HL-60 (cell line): ENCODE results near the gene NEU4.

Experiments used
- DNase-seq, 2 experiments: peaks; one replicate each; pipeline ENCODE4 v3.0.0-alpha.2; 2010 to 2020; ENCODE audit warnings: low read depth in 1 of 2, low spot score in 1 of 2
- H3K27ac ChIP-seq: fragments of 250-450 bp; sonication (Bioruptor Pico); replicated peaks from 2 replicates; pipeline ENCODE4 v1.5.1; 2020; ENCODE audit warnings: mild to moderate bottlenecking, moderate library complexity
- H3K27me3 ChIP-seq: fragments of 250-450 bp; sonication (Bioruptor Pico); 2 replicates; pipeline ENCODE4 v1.5.1; 2021; ENCODE audit warnings: mild to moderate bottlenecking, moderate library complexity; ENCODE audit not compliant: insufficient read depth, poor library complexity, severe bottlenecking
- H3K4me3 ChIP-seq: replicated peaks from 2 replicates; pipeline ENCODE4 v1.5.1; 2011; ENCODE audit warnings: mild to moderate bottlenecking, control low read depth, low read length; ENCODE audit not compliant: insufficient read depth
- GABPA ChIP-seq: IDR thresholded peaks from 2 replicates; pipeline ENCODE4 v1.6.1; 2012; ENCODE audit warnings: low read depth
- POLR2AphosphoS5 ChIP-seq: IDR thresholded peaks from 2 replicates; pipeline ENCODE4 v1.6.1; 2012; ENCODE audit warnings: low read depth
- SPI1 ChIP-seq: IDR thresholded peaks from 2 replicates; pipeline ENCODE4 v1.6.1; 2012; ENCODE audit warnings: low read depth, mild to moderate bottlenecking, borderline replicate concordance
- TF ChIP-seq, protein P1 (sequence below): IDR thresholded peaks from one replicate; pipeline ENCODE4 v1.5.1; 2011; ENCODE audit warnings: low read length, control low read depth, inconsistent platforms; ENCODE audit not compliant: insufficient read depth
- TF ChIP-seq, protein P2 (sequence below): IDR thresholded peaks from 2 replicates; pipeline ENCODE4 v1.6.1; 2012; ENCODE audit warnings: low read depth; ENCODE audit not compliant: insufficient replicate concordance

NEU4 gene

DNA sequence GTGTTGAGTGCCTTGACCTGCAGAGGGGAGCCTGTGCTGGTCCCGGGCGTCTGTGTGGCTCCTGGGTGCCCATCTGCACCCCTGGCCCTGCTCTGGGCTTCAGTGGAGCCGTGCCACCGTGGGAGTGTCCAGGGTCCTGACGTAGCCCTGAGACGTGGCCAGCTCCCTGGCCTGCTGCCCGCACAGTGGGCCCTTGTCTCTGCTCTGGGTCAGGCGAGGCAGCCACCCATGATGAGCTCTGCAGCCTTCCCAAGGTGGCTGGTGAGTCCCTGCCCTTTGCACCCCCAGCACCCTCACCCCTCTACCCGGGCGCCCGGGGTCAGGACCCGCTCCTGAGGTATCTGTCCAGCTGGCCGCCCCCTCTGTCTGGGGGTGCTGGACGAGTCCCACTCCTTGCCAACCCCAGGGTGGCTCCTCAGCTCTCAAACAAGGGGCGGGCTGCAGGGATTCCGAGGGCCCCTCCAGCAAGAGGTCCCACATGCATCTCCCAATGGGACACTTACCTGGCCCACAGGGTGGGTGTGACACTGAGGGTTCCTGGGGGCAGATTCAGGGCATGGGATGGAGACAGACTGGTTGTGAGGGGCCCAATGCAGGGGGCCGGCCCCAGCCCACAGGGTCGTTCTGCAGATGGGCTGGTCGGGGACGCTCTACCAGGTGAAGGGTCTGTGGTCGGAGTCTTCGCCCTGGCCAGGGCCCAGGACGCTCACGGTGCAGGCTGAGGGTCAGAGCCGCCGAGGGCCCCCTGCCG is 2.4 kb downstream of the NEU4 start:
- H3K27ac ChIP-seq, result no peak overlapping the region
- no peak for DNase-seq
- peaks cover 3% of the 10 kb centered on the region for H3K27me3 ChIP-seq
- H3K4me3 ChIP-seq, result no peak overlapping the region
- TF ChIP-seq POLR2AphosphoS5 (no peak), SPI1 (no peak)
- TF ChIP-seq, protein P1, sequence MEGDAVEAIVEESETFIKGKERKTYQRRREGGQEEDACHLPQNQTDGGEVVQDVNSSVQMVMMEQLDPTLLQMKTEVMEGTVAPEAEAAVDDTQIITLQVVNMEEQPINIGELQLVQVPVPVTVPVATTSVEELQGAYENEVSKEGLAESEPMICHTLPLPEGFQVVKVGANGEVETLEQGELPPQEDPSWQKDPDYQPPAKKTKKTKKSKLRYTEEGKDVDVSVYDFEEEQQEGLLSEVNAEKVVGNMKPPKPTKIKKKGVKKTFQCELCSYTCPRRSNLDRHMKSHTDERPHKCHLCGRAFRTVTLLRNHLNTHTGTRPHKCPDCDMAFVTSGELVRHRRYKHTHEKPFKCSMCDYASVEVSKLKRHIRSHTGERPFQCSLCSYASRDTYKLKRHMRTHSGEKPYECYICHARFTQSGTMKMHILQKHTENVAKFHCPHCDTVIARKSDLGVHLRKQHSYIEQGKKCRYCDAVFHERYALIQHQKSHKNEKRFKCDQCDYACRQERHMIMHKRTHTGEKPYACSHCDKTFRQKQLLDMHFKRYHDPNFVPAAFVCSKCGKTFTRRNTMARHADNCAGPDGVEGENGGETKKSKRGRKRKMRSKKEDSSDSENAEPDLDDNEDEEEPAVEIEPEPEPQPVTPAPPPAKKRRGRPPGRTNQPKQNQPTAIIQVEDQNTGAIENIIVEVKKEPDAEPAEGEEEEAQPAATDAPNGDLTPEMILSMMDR, result no peak

DNA sequence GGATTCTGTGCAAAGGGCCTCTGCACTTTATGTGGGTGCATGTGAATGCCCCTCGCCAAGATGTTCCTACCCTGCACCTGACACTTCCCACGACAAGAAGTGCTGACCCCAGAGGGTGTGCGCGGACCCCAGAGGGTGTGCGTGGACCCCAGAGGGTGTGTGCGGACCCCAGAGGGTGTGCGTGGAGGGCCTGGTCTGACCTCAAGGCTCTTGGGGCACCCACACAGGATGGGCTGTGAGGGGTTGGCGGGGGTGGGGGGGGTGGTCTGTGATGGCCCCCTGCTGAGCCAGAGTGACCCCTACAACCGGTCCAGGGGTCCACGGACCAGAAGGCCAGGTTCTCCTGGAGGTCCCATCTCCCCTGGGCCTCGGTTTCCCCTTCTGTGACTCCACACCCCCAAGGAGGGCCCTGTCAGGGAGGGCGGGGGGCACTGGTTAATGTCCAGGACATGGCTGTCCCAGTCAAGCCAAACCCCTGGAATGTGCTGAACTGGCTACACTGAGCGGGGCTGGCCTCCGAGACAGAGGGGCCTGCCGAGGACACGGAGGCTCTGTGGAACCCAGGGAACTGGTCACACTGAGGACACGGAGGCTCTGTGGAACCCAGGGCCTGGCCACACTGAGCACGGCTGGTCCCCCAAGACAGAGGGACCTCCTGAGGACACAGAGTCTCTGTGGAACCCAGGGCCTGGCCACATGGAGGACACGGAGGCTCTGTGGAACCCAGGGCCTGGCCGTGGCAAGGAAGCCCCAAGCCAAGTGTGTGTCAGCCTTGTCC is 3.1 kb downstream of the NEU4 start:
- H3K27ac ChIP-seq, result no peak overlapping the region
- no peak for DNase-seq
- peaks cover 3% of the 10 kb centered on the region for H3K27me3 ChIP-seq
- H3K4me3 ChIP-seq, result no peak overlapping the region
- TF ChIP-seq, protein P2, sequence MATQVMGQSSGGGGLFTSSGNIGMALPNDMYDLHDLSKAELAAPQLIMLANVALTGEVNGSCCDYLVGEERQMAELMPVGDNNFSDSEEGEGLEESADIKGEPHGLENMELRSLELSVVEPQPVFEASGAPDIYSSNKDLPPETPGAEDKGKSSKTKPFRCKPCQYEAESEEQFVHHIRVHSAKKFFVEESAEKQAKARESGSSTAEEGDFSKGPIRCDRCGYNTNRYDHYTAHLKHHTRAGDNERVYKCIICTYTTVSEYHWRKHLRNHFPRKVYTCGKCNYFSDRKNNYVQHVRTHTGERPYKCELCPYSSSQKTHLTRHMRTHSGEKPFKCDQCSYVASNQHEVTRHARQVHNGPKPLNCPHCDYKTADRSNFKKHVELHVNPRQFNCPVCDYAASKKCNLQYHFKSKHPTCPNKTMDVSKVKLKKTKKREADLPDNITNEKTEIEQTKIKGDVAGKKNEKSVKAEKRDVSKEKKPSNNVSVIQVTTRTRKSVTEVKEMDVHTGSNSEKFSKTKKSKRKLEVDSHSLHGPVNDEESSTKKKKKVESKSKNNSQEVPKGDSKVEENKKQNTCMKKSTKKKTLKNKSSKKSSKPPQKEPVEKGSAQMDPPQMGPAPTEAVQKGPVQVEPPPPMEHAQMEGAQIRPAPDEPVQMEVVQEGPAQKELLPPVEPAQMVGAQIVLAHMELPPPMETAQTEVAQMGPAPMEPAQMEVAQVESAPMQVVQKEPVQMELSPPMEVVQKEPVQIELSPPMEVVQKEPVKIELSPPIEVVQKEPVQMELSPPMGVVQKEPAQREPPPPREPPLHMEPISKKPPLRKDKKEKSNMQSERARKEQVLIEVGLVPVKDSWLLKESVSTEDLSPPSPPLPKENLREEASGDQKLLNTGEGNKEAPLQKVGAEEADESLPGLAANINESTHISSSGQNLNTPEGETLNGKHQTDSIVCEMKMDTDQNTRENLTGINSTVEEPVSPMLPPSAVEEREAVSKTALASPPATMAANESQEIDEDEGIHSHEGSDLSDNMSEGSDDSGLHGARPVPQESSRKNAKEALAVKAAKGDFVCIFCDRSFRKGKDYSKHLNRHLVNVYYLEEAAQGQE, result no peak
- TF ChIP-seq POLR2AphosphoS5 (no peak), SPI1 (no peak), GABPA (no peak)
- TF ChIP-seq, protein P1, result no peak

DNA sequence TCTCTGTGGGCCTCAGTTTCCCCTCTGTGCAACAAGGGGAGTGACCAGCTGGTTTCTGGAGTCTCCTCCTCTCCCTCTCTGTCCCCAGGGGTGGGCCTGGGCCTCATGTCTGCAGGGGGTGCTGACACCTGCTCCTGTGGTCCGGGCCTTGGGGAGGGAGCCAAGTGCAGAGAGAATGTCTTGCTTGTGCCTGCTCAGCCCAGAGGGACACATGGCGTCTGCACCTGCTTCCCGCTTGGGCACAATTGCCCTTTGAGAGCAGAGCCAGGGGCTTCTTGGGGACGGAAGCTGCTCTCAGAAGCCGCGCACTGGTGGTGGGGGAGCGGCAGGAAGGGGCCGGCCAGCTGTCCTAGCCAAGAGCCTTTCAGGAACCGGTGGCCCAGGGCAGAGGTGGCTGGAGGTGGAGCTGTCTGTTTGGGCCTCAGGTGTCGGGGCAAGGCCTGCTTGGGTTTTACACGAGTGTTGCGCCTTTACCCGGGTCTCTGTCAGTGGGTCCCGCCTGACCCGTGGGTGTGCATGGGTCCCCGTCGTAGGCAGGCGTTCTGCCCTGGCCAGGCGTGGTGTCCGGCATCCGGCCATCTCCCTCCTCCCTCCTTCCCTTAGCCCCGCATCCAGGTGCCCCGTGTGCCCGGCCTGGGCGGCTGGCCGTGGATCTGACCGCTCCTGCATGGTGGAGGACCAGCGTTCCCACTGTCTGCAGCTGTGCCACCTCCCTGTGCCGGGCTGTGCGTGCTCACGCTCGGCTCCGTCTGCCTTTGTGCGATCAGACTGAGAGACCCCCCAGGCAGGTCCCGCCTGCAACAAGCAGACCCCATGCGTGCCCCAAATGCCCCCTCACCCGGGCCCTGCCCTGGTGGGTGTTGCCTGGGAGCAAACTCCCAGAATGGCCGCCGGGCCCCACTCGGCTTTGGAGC is 4.0 kb downstream of the NEU4 start:
- H3K27ac ChIP-seq, result no peak overlapping the region
- no peak for DNase-seq
- peaks cover 8% of the 10 kb centered on the region for H3K27me3 ChIP-seq
- TF ChIP-seq GABPA, result no peak
- no peak for TF ChIP-seq POLR2AphosphoS5
- no peak for TF ChIP-seq SPI1
- TF ChIP-seq, protein P2, result no peak
- no peak overlapping the region for H3K4me3 ChIP-seq
